Spleen (tissue), 7 donors: Measurements from ENCODE around the gene RND3.

Experiments used
- CTCF ChIP-seq, 11 experiments: fragments of 200-600 bp in 7 of 11; fragments of 450-650 bp in 4 of 11; sonication (generic) in 4 of 11; IDR thresholded peaks in 8 of 11; conservative IDR thresholded peaks in 3 of 11; 1 replicate in 7 of 11; 2 replicates in 4 of 11; pipeline versions ENCODE4 v1.4.0 to v1.8.0; 2016 to 2021; ENCODE audit warnings: antibody characterized with exemption in 11 of 11, inconsistent platforms in 4 of 11, mild to moderate bottlenecking in 1 of 11
- POLR2A ChIP-seq, 3 donors: fragments of 450-650 bp; IDR thresholded peaks; one replicate each; pipeline ENCODE4 v1.5.1; 2017; ENCODE audit warnings: antibody characterized with exemption in 3 of 3, mild to moderate bottlenecking in 1 of 3
- POLR2AphosphoS5 ChIP-seq, 3 donors: sonication (generic); formaldehyde crosslinking; IDR thresholded peaks; one replicate each; pipeline ENCODE4 v1.5.1; 2017; ENCODE audit warnings: antibody characterized with exemption in 3 of 3
- donor health status: DM: no; HTN: no; CAD: no; lungs with moderate emphysema.
- donor health status: DM: no; HTN: no; CAD: no.
- donor health status: DM: no; HTN: no; CAD: no.

DNA sequence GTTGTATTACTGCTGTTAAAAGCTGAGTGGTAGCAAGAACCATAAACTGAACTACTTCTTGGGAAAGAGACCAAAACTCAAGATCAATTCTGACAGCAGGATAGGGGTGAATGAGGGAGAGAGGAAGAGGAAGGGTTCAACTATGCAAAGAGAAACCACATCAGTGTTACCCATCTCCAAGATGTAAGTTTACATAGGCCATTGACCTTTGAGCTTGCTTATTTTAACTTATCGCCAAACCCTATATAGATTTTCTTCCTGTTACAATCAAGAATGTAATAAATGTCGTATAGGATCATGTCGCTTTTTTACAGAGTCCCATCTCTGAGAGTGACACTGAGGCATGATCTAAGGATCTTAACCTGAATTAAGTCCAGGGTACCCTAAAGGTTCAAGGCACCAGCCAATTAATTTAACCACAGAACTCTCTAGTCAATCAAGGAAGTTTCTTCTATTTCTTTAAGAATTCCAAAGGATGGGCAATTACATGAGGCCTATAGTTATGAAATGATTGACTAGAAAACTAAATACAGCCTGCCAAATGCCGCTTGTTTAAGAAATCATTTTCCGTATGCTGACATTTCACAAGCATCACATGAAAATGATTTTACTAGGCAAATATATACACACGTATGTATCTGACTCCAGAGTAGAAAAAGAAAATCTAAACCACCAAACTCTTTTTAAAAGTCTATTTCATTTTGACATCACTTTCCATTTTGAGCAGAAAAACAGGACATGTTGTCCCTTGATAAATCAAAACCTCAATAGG is 11.8 kb downstream of the RND3 start:
- TF ChIP-seq CTCF (IDR thresholded peaks at IDR 0.05 in 8 of 11, conservative IDR thresholded peaks at IDR 0.05 in 3 of 11) (no peak), POLR2AphosphoS5 (IDR thresholded peaks at IDR 0.05) (no peak), POLR2A (IDR thresholded peaks at IDR 0.05) (no peak)
